Cardiac muscle cell (in vitro differentiated cells and primary cell): ENCODE results near the gene CNP. TPM values are rescaled to one million over a fixed set of nuclear protein-coding genes. Genes with fewer than 3 reads are reported as not detected.

Experiments
- DNase-seq, 2 donors: peaks; one replicate each; pipeline versions ENCODE4 v3.0.0 to v3.0.0-alpha.2; 2010 to 2017; ENCODE audit warnings: low read depth in 1 of 2, low spot score in 1 of 2
- H3K27ac ChIP-seq: fragments of 200-600 bp; sonication (generic); 2 replicates; pipeline ENCODE4 v1.5.1; 2016
- H3K27me3 ChIP-seq: fragments of 200-600 bp; sonication (generic); 2 replicates; pipeline ENCODE4 v1.6.0; 2016; ENCODE audit warnings: control low read depth
- H3K36me3 ChIP-seq: fragments of 200-600 bp; sonication (generic); 2 replicates; pipeline ENCODE4 v1.5.1; 2016; ENCODE audit warnings: control low read depth
- H3K4me1 ChIP-seq: fragments of 200-600 bp; sonication (generic); 2 replicates; pipeline ENCODE4 v1.8.1; 2017; ENCODE audit warnings: low read depth, mild to moderate bottlenecking, mixed run types
- H3K4me3 ChIP-seq: fragments of 200-600 bp; sonication (generic); 2 replicates; pipeline ENCODE4 v1.5.1; 2016; ENCODE audit warnings: mild to moderate bottlenecking
- H3K9me3 ChIP-seq: fragments of 200-600 bp; sonication (generic); 2 replicates; pipeline ENCODE4 v1.5.1; 2017; ENCODE audit warnings: low read depth, mild to moderate bottlenecking, control low read depth
- polyA plus RNA-seq: library from polyadenylated mRNA; unstranded; fragments of >200 nt; fragmentation: Nextera tagmentation; extraction: Ambion mirVana; gene quantifications from 2 replicates; pipeline ENCODE4 v1.2.1, GENCODE V29; 2016
- total RNA-seq: library from RNA; depleted of rRNA; stranded (reverse); fragments of >200 nt; gene quantifications from 2 replicates; pipeline ENCODE4 v1.2.3, GENCODE V29; 2016
- TF ChIP-seq, protein P1 (sequence below): IDR thresholded peaks from 2 replicates; pipeline ENCODE4 v1.5.1; 2012; ENCODE audit warnings: low read depth, mild to moderate bottlenecking, low read length

Gene CNP
- total and polyA plus RNA-seq, 2 experiments from 2014 or later: 69.0 to 82.8 TPM

- Histone ChIP-seq H3K27ac (no peak overlapping the region), H3K4me1 (no peaks in the 10 kb centered on the region), H3K4me3 (no peak overlapping the region), H3K36me3 (peaks cover 69% of the 10 kb centered on the region), H3K9me3 (no peaks in the 10 kb centered on the region), H3K27me3 (no peaks in the 10 kb centered on the region)
- DNase-seq: no peak
- TF ChIP-seq, protein P1, sequence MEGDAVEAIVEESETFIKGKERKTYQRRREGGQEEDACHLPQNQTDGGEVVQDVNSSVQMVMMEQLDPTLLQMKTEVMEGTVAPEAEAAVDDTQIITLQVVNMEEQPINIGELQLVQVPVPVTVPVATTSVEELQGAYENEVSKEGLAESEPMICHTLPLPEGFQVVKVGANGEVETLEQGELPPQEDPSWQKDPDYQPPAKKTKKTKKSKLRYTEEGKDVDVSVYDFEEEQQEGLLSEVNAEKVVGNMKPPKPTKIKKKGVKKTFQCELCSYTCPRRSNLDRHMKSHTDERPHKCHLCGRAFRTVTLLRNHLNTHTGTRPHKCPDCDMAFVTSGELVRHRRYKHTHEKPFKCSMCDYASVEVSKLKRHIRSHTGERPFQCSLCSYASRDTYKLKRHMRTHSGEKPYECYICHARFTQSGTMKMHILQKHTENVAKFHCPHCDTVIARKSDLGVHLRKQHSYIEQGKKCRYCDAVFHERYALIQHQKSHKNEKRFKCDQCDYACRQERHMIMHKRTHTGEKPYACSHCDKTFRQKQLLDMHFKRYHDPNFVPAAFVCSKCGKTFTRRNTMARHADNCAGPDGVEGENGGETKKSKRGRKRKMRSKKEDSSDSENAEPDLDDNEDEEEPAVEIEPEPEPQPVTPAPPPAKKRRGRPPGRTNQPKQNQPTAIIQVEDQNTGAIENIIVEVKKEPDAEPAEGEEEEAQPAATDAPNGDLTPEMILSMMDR: no peak
Observed at GRCh38 chr17:41988418-41988817, 21.8 kb downstream of the CNP start.

- H3K36me3 ChIP-seq: peaks cover 72% of the 10 kb centered on the region
- no peak overlapping the region for H3K4me3 ChIP-seq
- H3K9me3 ChIP-seq: no peaks in the 10 kb centered on the region
- no peak overlapping the region for H3K27ac ChIP-seq
- H3K27me3 ChIP-seq: no peaks in the 10 kb centered on the region
- no peaks in the 10 kb centered on the region for H3K4me1 ChIP-seq
- DNase-seq: no peak
- TF ChIP-seq, protein P1: no peak
Observed at GRCh38 chr17:41989702-41990419, 23.3 kb downstream of the CNP start.

- Histone ChIP-seq H3K9me3 (no peaks in the 10 kb centered on the region), H3K27me3 (no peaks in the 10 kb centered on the region), H3K27ac (no peak overlapping the region), H3K4me3 (no peak overlapping the region), H3K36me3 (peaks cover 86% of the 10 kb centered on the region), H3K4me1 (no peaks in the 10 kb centered on the region)
- DNase-seq: no peak
- TF ChIP-seq, protein P1: no peak
Observed at GRCh38 chr17:41992576-41992975, 26.0 kb downstream of the CNP start.

DNA sequence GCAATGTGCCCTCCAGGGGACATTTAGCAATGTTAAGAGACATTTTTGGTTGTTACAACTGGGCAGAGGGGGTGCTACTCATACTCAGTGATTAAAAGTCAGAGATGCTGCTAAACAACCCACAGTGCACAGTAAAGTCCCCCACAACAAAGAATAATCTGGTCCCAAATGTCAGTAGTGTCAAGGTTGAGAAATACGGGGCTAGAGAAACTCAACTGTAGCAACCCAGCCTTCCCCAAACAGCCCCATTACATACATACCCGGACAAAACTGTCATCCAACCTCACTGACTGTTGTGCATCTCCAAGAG lies 30.2 kb downstream of the CNP start:
- Histone ChIP-seq H3K4me1 (no peaks in the 10 kb centered on the region), H3K9me3 (no peaks in the 10 kb centered on the region), H3K27ac (no peak overlapping the region), H3K36me3 (peaks cover 68% of the 10 kb centered on the region), H3K27me3 (no peaks in the 10 kb centered on the region), H3K4me3 (no peak overlapping the region)
- TF ChIP-seq, protein P1: no peak
- no peak for DNase-seq

DNA sequence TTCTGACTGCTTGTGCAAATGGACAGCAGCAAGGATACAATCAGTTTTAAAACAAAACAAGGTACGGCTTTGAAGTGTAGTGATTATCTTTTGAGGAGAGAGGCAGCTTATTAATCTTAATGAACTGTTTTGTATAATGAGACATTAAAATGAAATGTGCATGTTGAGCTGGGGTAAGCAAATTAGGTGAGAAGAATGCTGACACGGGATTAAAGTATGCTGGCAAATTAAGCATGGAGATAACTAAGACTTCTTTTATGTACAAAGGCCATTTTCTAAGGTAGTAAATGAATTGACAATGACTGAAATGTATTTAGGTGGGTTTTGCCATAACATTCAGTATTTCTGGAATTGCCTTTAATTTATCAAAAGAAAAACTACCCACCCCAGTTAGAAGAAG lies 31.9 kb downstream of the CNP start:
- TF ChIP-seq, protein P1: no peak
- no peak overlapping the region for H3K27ac ChIP-seq
- H3K9me3 ChIP-seq: no peaks in the 10 kb centered on the region
- H3K4me1 ChIP-seq: no peaks in the 10 kb centered on the region
- H3K27me3 ChIP-seq: no peaks in the 10 kb centered on the region
- H3K4me3 ChIP-seq: no peak overlapping the region
- DNase-seq: no peak
- peaks cover 65% of the 10 kb centered on the region for H3K36me3 ChIP-seq
